AG20443 (cell line): Measurements from ENCODE around the gene SORCS2.

ENCODE experiments used
- DNase-seq: peaks from one replicate; pipeline ENCODE4 v3.0.0; 2012; ENCODE audit warnings: low spot score, mixed read lengths

The SORCS2 gene

DNA sequence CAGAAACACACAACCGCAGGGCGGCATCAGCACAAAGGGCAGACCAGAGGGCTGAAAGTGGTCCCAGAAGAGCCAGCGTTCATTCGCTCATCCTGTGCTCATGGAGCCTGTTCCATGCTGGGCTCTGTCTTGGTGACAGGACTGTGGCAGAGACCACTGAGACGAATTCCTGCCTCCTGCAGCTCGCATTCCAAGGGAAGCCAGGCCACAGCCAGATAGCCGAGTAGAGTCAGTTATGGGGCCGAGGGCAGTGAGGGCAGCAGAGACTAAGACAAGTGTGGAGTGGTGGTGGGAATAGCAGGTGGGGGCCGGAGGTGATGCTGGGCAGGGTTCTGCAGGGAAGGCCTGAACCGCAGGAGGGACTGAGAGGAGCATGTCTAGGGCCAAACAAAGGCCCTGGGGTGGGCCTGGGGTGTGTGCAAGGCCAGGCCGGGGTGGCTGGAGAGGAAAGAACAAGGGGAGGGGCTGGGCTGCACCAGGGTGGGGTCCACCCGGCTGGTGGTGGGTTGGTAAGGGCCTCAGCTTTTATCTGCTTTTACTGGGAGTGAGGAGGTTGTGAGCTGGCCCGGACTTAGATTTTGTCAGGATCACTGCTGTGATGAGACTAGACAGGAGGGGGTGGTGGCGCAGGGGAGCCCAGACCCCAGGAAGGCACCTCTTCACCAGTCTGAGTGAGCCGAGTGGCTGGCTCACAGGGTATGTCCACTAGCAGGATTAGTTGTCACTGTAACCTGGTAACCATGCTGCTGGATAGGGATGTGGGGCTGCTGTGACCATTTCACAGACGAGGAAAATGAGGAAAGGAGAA, 236.1 kb downstream of the SORCS2 start:
- no peak for DNase-seq

DNA sequence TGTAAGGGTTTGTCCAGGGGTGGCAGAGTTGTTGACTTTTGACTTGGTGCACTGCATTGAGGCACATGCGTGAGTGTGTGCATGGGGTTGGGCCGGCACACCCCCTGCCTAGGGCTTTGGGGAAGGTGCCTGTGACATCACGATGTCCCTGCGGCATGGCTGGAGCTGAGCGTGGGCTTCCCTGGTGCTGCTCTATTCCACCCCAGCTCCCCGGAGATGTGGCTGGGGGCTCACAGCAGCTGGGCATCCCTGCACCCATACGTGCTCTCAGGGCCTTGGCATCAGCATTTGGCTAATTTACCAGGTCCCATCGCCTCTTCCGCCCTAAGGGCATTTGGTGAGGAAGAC, 236.7 kb downstream of the SORCS2 start:
- no peak for DNase-seq

DNA sequence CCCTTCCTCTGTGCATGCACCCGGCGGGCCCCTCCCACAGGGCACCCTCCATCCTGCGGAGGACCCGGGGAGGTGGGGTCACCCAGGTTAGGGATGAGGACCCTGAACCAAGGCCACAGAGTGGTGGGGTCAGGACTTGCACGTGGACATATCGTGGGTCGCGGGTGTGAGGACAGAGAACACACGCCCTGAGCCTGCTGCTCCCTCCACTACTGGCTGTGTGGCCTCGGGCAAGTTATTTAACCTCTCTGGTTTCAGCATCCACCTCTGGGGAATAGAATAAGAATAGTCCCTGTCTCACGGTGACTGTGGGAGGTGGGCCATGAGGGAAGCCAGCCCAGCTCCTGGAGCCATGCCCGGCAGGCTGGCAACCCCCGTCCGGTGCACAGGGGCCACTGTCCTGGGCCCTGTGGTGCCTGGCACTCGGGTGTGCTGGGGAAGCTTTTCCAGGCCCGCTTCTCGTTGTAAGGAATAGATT, 237.3 kb downstream of the SORCS2 start:
- no peak for DNase-seq

DNA sequence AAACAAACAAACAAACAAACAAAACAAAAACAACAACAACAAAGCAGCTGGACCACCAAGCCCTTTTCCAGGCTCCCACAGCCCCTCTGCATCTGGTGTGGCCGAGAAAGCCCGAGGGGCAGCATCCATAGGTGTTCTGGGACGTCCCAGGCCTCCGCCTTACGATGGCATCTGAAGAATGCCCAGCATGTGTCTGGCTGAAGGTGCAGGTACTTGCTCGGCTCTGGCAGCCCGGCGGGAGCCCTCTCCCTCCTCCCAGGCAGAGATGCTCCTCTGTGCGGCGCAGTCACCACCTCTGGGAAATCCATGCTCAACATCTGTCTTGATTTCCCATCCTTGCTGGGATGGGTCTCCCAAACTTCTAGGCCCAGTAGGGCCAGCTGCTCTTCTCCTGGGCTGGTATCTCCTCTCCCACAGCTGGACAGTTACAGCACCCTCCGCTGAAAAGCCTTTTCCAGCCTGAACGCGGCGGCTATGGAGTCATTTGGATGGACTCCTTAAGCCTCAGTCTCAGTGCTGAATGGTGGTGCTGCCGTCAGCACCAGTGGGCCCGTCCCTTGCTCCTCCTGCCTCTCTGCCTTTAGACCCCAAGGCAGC, 238.1 kb downstream of the SORCS2 start:
- no peak for DNase-seq

DNA sequence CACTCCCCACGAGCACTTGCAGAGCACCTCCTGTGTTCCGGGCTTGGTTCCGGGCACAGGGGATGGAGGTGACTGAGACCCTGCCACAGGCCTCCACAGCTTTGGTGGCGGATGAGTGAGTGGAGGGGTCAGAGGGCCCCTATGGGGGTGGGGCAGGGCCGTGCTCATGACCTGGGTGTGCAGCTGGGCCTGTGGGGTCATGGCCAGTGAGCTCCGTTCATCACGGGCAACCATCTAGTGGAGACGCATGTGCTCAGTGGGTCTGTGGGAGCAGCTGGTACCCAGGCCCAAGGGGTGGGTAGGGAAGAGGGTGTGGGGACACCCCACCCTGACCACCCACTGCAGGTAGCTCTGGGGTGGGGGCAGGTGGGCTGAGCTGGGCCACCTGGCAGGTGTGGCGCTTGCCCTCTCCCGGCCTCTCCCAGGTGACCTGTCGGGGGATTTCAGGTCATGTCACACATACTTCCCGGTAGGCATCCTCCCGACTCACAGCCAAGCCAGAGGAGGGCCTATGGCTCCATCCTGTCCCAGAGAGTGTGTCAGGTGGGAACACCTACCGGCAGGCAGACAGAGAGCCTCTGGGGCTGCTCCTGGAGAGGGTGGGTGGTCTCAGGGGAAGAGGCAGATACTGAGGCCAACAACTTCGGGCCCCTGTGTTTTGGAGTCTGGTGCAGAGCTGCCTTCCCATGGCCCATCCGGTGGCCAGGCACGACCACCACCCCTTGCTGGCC, 238.8 kb downstream of the SORCS2 start:
- no peak for DNase-seq

DNA sequence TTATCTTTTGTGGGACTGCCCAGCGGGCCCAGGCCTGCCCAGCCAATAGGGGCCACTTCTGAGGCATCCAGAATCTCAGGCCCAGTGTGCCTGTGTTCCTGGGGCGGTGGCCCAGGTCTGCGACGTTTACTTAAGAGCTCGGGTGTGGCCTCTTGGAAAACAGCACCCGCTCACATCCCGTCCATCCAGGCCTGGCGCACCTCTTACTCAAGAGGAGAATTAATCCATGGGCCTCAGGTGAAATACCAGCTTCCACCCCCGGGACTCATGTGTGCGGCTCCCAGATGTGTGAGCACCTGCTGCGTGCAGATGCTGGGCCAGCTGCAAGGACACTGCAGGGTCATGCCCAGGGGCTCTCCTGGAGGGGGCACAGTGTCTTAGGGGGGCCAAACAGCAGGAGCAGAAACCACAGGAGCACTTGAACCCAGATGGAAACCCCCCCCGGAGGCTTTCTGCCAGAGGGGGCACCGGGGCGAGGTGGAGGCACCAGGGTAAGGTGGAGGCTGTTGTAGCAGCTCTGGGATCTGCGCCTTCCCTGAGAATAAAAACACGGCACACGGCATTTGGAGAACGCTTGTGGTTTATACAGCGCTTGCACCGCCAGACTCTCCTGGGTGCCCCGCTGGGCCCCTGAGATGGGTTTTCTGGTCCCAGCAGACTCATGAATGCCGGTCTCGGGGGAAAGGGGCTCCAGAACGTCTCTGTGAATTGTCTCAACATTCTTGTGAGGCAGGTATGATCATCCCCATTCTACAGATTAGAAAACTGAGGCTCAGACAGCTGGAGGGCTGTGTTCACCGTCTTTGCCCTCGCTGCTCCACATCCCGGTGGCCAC, 239.6 kb downstream of the SORCS2 start:
- no peak for DNase-seq

DNA sequence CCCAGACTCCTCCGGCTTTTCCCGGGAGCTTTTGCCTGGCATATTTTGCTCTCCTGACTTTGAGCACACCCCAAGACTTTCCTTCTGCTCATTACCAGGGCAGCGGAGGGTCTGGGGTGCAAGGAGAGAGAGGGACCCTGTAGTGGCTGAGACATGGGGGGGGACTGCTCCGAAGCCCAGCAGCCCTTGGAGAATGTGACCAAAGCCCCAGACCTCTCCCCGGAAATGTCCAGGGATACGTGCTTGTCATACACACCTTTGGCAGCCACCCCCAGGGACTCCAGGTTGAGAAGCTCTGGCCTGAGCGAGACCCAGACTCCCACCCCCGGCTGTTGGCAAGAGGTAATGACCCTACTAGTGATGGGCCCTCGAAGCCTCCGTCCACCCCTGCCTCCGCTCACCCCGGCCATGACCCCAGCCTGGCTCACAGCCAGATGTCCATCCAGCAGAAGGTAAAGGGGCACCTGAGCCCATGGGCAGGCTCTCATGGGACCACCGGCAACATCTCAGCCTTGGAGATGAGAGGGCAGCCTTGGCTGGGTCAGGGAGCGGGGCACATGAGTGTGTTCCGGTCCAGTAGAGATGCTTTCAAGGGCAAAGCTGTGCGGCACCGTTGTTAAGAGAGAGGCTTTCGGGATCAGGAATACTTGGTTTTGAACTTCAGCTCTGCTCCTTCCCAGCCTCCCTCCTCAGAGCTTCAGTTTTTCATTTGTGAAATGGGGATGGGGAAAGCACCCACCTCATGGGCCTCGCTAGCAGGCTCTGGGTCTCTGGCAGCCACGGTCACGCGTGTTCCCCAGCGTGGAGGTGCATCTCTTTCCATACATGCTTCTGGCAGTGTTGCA, 240.4 kb downstream of the SORCS2 start:
- no peak for DNase-seq

DNA sequence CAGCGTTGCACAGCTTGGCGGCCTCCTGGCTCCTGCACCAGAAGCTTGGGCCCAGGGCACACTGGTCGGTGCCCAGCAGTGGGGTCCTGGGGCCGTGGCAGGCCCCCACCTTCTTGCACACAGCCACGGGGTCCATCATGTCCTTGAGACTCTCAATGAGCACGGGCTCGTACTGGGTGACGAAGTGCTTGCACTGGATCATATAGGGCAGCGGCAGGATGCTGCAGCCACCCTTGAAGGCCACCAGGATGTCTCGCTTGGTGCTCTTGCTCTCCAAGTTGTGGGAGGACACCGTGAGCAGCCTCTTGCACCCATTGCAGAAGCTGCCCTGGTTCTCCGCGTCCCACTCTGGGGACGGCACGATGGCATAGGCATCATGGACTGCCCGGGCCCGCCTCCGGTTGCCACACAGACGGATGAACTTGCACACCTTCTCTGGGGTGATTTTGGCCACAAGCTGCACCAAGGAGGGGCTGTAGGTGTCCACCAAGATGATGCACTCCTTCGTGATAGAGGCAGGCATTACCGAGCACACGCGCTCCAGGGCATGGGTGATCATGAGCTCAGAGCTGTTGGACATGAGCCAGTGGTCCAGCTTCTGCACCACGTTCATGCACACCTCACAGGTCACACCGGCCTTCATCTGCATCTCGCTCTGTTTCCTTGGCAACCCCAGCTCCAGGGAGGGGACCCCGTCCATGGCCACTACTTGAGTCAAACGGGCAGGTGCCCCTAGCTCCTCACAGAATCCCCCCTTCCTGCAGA, 241.2 kb downstream of the SORCS2 start:
- no peak for DNase-seq

DNA sequence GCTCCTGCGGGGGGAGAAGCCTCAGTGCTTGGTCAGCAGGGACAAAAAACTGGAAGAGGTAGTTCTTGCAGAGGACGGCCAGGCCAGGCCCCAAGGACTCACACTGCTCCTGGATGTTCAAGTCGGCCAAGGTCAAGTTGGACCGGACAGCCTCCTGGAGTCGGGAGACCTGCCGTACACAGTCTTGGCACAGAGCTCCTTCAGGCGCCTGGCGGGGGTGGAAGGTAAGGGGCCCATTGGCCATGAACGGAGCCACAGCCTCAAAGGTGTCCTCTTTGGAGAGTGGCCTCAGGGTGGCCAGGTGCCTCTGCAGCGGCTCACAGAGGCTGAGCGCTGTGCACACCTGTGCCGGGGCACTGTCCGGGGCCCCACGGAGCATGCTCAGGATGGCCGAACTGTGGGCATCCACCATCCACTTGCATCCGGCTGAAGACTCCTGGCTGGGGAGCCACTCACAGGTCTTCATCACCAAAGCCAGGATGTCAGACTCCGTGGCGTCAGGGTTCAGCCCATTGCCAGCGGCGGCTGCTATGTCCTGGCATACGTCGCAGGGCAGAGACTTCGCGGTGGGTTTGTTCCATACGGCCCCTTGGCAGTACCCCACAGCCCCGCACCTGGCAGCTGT, 241.9 kb downstream of the SORCS2 start:
- DNase-seq = no peak

DNA sequence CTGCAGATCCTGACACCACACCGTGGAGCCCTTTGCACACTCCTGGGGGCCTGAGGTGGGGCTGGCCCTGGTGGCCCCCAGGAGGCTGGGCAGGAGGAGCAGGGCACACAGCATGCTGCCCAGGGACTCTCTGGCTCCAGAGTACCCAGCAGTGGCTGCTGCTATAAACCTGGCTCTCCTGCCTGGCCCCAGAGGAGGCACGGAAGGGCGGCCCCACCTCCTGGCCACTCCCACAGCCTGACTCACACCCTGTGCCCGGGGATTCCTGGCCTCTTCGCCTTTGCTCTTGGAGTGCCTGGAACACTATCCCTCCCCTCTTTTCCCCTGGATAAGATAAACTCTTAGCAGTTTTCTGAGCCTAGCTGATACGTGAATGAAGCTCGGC, 242.4 kb downstream of the SORCS2 start, which contains the start of gene PSAPL1:
Gene PSAPL1, minus strand, starts transcription at position 165 of the 385 bp plus-strand sequence. Its CDS starts 51 bp downstream, at position 114.
- peak; percentile 91 for DNase-seq

DNA sequence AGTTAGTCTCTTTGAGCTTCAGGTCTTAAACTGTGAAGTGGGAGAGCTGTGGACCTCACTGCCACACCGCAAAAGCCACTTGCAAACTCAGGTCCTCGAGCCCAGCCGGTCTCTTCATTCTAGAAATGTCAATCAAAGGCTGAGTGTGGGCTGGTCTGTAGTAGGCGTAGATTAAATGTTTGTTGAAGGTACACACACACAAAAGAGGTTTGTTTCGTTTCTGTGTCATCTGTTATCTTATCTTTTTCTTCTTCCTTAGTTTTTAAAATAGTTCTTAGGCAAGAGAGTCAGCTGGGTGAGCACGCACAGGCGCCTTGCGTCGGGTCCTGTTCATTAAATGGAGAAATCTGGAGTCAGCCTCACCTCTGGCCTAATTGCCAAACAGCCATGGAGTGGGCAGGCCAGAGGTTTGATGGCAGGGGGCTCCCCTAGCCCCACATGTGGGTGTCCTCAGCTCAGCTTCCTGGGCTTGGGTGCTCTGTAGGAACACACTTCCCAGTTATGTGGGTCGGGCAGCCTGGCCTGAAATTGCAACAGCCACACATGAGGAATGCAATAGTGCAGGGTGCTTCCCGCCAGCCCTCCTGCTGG, 243.2 kb downstream of the SORCS2 start:
- no peak for DNase-seq

DNA sequence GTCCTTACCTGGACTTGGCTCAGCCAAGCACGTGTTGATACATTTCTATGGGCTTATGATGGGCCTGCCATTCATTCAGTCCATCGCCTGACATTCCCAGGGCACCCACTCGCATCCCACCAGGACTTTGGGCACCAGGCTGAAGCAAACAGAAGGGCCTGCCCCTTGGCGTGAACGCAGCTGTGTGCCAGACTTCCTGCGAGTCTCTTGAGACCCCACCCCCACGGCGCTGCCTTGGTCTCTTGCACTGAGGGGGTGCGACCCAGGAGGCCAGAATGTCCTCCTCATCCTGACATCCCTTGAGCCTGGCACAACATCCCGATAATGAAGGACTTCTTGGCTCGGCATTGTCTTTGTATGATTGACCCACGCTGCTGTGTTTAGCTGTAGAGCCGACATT, 243.9 kb downstream of the SORCS2 start:
- DNase-seq = no peak

DNA sequence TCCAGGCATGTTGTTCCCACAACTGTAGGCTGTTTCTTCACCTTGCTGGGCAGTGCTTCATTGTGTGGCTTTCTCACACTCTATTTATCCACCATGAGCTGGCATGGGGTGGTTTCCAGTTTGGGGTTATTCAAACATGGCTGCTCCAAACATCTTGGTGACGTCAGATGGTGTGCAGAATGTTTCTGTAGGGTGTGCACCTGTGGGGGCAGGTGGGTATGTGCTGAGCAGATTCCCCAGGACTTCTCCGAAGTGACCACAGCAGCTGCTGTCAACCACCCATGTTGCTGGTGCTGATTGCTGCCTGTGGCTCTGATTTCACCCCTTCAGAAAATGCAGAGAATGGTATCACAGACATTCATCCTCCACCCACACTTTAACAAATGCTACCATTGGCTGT, 247.4 kb downstream of the SORCS2 start:
- DNase-seq = no peak

DNA sequence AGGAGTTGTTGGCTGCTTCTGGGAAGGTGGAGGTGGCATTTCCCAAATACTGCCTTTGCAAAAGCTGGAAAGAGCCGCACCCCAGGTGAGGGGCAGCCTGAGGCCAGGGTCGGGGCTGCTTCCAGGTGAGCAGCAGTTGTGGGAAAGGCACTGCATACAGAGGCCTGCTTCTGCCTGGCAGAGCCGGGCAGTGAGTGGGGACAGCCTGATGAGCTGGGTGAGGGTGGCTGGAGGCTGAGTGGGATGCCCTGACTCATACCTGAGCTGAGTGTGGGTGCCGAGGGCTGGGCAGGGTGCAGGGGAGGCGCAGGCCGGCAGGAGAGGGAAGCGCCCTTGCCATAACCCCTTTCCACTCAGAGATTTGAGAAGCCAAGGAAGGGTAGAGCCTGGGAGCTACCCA, 248.9 kb downstream of the SORCS2 start:
- no peak for DNase-seq

DNA sequence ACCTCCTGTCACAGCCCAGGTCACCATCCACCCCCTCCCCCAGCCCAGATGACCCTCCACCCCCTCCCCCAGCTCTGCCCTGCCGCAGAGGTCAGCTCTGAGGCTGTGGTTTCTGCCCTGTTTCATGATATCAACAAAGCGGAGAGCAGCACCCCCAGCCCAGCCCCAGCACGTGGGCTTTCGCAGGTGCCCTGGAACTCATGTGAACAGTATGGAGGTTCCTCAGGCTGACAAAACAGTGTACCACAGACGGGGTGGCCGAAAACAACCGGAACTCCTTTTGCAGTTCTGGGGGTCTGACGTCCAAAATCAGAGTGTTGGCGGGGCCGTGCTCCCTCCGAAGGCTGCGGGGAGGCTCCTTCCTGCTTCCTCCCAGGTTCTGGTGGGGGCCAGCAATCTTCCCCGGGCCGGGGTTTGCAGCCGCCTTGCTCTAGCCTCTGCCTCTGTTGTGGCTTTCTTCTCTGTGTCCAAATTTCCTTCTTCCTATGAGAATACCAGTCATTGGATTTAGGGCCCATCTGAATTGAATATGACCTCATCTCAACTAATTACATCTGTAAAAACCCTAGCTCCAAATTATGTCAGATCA, 250.3 kb downstream of the SORCS2 start:
- DNase-seq = no peak

DNA sequence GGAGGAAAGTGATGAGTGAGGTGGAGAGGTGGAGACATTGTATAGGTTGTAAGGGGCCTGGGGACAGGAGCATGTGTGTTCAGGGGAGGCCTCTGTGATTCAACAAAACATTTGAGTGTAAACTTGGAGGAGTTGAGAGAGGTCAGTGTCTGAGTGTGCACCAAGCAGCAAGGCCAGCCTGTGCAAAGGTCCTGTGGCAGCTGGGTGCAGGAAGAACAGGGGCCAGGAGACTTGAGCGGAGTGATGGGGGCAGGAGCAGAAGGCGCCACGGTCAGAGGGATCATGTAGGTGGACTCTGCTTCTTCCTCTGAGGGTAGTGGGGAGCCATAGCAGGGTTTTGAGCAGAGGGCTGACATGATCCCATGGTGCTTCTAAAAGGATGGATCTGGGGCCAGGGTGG, 252.0 kb downstream of the SORCS2 start:
- no peak for DNase-seq

DNA sequence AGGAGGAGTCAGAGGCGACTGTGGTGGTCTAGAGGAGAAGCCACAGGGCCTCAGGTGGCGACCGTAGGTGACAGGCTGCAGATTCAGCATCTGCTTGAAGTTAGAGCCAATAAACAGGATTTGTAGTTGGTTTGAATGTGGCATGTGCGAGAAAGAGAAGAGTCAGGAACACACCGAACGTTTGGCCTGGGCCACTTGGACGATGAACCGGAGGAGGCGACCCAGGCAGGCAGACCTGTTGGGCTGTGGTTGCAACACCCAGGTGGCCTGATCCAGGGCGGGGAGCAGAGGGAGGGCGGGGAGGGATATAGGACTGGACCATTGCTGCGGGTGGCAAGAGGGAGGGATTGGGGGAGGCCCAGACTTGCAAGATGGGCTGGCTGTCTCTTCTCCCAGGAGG, 252.4 kb downstream of the SORCS2 start:
- DNase-seq = no peak

DNA sequence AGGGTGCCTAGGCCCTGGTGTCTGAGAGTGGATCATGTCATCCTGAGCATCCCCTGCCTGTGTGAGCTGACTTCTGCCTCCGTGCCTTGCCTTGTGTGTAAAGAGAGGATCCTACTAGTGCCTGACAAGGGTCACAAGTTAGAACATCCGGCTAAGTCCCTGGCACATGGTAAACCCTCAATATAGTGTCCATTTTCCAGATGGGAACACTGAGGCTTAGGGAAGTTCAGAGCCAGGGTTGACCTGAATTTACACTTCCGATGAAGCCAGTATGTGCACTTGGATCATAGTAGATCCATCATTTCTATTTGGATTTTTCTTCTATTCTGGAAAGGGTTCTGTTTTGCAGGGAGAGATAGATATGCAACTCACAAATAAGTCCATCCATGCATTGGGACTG, 254.9 kb downstream of the SORCS2 start:
- DNase-seq = no peak

DNA sequence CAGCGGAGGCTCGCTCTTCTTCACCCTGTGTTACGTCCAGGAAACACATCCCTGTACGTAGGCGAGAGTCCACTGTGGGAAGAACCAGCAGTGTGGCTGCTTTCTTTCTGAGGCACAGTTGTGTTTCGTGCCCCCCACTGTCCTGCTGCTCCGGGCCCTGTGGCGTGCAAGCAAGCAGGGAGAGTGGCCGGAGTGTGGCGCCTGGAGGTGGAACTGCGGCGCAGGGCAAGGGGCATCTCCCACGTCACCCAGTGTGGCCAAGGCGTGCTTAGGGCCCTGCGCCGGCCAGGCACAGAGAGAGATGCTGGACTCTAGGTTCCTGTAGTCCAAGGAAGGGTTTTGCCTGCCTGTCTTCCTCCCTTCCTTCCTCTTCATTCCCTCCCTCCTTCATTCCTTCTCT, 255.7 kb downstream of the SORCS2 start:
- DNase-seq = no peak
